Nephron progenitor cell (in vitro differentiated cells): Measurements from ENCODE around the gene FNDC3B.
A peak's percentile ranks its signal among the peaks of the same experiment; 100 is the strongest.

Source experiments
- DNase-seq: peaks from one replicate; pipeline ENCODE4 v3.0.0; 2021
- H3K27ac Mint-ChIP-seq: 2 replicates; pipeline ENCODE4 v1.8.0; 2021; ENCODE audit warnings: mild to moderate bottlenecking, moderate library complexity, mixed read lengths
- H3K27me3 Mint-ChIP-seq: 2 replicates; pipeline ENCODE4 v1.8.0; 2021; ENCODE audit warnings: mild to moderate bottlenecking, low read depth, mixed read lengths; ENCODE audit not compliant: poor library complexity
- H3K36me3 Mint-ChIP-seq: 2 replicates; pipeline ENCODE4 v1.8.0; 2021; ENCODE audit warnings: low read depth, mixed read lengths
- H3K4me1 Mint-ChIP-seq: 2 replicates; pipeline ENCODE4 v1.8.0; 2021; ENCODE audit warnings: mixed read lengths
- H3K4me3 Mint-ChIP-seq: 2 replicates; pipeline ENCODE4 v1.8.0; 2021; ENCODE audit warnings: mild to moderate bottlenecking, moderate library complexity, mixed read lengths
- H3K9me3 Mint-ChIP-seq: 2 replicates; pipeline ENCODE4 v1.8.0; 2021; ENCODE audit warnings: mild to moderate bottlenecking, moderate library complexity, mixed read lengths
- TF ChIP-seq, protein P1 (sequence below): fragments of 200-600 bp; sonication (generic); IDR thresholded peaks from 2 replicates; pipeline ENCODE4 v1.5.0; 2021; ENCODE audit warnings: antibody characterized with exemption

Gene FNDC3B

DNA sequence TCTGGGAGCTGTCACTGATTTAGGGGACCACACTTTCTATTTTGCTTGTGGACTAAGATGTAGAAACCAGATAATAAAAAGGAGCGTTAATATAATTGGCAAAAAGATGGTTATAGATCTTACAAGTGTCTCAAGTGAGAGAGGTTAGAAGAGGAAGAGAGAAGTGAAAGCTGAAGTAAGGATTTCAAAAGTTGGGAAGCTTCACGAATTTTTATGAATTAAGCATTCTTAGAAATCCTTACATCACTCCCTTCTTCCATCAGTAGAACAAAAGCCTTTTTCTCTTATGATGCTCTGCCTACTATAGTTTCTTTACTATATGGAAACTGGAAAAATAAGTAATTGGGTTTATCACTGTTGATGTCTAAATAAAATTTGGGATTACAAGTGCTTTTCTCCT is 146.5 kb downstream of the FNDC3B start:
- Mint-ChIP-seq H3K36me3 (peaks cover 29% of the 10 kb centered on the region), H3K4me1 (peaks cover 41% of the 10 kb centered on the region), H3K4me3 (no peak overlapping the region), H3K27me3 (no peaks in the 10 kb centered on the region), H3K27ac (no peak overlapping the region), H3K9me3 (no peaks in the 10 kb centered on the region)
- TF ChIP-seq, protein P1, sequence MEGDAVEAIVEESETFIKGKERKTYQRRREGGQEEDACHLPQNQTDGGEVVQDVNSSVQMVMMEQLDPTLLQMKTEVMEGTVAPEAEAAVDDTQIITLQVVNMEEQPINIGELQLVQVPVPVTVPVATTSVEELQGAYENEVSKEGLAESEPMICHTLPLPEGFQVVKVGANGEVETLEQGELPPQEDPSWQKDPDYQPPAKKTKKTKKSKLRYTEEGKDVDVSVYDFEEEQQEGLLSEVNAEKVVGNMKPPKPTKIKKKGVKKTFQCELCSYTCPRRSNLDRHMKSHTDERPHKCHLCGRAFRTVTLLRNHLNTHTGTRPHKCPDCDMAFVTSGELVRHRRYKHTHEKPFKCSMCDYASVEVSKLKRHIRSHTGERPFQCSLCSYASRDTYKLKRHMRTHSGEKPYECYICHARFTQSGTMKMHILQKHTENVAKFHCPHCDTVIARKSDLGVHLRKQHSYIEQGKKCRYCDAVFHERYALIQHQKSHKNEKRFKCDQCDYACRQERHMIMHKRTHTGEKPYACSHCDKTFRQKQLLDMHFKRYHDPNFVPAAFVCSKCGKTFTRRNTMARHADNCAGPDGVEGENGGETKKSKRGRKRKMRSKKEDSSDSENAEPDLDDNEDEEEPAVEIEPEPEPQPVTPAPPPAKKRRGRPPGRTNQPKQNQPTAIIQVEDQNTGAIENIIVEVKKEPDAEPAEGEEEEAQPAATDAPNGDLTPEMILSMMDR, result no peak
- DNase-seq, result no peak

DNA sequence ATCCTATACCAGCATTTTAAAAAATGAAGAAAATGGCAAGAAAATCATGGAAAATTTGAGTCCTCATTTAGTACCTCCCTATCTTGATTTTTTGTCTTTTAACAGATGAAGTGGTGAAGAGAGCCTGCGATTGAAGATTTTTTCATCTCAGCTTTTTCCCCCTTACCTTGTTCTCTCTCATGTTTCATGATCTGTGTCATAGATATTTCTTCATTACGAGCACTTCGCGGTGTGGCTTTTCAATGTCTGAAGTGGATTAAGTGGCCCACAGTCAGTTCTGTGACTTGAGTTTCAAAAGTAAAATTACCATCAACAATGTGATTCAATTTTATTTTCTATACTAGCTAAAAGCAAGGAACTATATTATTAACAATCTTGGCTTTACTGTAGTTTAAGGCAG is 147.2 kb downstream of the FNDC3B start:
- Mint-ChIP-seq H3K36me3 (peaks cover 30% of the 10 kb centered on the region), H3K4me3 (no peak overlapping the region), H3K27me3 (no peaks in the 10 kb centered on the region), H3K9me3 (no peaks in the 10 kb centered on the region), H3K4me1 (peaks cover 41% of the 10 kb centered on the region), H3K27ac (peak overlapping the region; percentile 77)
- TF ChIP-seq, protein P1, result no peak
- no peak for DNase-seq

DNA sequence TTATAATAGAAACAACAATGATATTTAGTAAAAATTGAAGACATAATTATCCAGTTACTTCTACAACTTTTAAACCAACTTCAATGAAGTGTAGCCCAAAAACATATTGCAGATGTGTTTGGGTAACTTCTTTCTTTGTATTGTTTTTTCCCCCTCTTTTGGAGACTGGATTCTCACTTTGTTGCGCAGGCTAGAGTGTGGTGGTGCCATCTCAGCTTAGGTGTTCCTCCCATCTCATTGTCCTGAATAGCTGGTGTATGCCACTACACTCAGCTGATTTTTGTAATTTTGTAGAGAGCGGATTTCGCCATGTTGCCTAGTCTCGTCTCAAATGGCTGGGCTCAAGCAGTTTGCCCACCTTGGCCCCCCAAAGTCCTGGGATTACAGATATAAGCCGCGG is 148.1 kb downstream of the FNDC3B start:
- TF ChIP-seq, protein P1, result no peak
- Mint-ChIP-seq H3K4me1 (peaks cover 33% of the 10 kb centered on the region), H3K9me3 (no peaks in the 10 kb centered on the region), H3K27me3 (no peaks in the 10 kb centered on the region), H3K4me3 (no peak overlapping the region), H3K36me3 (peaks cover 33% of the 10 kb centered on the region), H3K27ac (no peak overlapping the region)
- no peak for DNase-seq

DNA sequence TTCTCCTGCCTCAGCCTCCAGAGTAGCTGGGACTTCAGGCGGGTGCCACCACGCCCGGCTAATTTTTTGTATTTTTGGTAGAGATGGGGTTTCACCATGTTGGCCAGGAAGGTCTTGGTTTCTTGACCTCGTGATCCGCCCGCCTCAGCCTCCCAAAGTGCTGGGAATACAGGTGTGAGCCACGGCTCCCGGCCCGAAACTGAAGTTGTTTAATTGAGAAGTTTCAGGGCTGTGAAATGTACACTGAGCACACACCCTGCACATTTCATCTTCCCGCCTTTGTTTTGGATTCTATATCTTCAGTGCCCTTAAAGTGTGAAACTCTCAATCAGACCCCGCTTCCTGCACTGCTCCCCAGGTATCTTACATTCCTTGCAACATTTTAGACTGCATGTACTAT is 149.1 kb downstream of the FNDC3B start:
- H3K4me3 Mint-ChIP-seq, result no peak overlapping the region
- peaks cover under 1% of the 10 kb centered on the region for H3K9me3 Mint-ChIP-seq
- peaks cover 36% of the 10 kb centered on the region for H3K36me3 Mint-ChIP-seq
- TF ChIP-seq, protein P1, result no peak
- H3K27me3 Mint-ChIP-seq, result no peaks in the 10 kb centered on the region
- H3K27ac Mint-ChIP-seq, result no peak overlapping the region
- DNase-seq, result no peak
- peaks cover 26% of the 10 kb centered on the region for H3K4me1 Mint-ChIP-seq

DNA sequence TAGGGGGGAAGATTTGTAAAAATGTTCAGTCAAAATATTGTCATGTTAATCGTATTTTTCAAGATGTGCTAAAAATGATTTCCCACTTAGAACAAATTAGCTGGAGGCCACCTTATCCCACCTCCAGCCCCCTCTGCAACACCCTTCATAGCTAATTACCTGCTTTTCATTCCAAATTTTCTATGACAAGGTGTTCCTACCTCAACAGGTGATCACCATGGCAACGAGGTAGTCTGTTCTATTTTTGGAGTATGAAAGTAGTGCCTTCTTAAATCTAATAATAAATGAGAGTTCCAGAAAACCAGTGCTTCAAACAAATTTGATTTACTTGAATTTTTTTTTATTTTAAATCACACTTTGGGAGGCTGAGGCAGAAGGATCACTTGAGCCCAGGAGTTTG is 149.8 kb downstream of the FNDC3B start:
- no peak for DNase-seq
- peaks cover 3% of the 10 kb centered on the region for H3K9me3 Mint-ChIP-seq
- H3K4me3 Mint-ChIP-seq, result no peak overlapping the region
- no peak overlapping the region for H3K27ac Mint-ChIP-seq
- H3K4me1 Mint-ChIP-seq, result peaks cover 25% of the 10 kb centered on the region
- peaks cover 40% of the 10 kb centered on the region for H3K36me3 Mint-ChIP-seq
- TF ChIP-seq, protein P1, result no peak
- no peaks in the 10 kb centered on the region for H3K27me3 Mint-ChIP-seq

DNA sequence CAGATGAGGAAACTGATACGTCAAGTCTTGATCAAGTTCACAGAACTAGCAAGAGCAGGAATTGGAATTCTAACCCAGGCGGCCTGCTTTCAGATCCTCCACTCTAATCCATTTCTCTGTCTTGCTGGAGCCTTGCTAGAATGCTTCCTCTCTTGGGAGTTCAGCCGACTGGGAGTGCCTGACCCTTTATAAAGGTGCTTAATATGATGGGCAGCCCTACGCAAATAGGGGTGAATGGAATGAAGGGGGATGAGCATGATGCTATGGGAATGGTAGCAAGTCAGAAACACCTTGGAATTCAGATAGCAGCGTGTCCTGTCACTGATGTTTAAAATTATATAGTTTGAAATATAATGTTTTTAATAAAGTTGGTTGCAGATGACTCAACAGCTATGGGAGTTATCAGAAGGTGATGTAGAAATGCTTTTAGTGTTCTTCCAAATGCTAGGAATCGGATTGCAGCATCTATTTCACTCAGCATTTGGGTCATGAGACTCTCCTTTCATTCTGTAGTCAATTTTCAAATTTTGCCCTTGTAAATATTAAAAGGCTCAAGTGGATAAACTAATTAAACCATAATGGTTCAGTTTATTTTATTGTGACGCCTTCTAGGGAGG is 150.7 kb downstream of the FNDC3B start:
- Mint-ChIP-seq H3K9me3 (peaks cover 6% of the 10 kb centered on the region), H3K27me3 (no peaks in the 10 kb centered on the region), H3K4me3 (no peak overlapping the region), H3K4me1 (peaks cover 25% of the 10 kb centered on the region), H3K36me3 (peaks cover 43% of the 10 kb centered on the region), H3K27ac (peak overlapping the region; percentile 51)
- TF ChIP-seq, protein P1, result no peak
- DNase-seq, result no peak
